Prostate gland (tissue), 2 donors: ENCODE results near the gene SLC6A6.

Experiments used
- CTCF ChIP-seq, 4 experiments: fragments of 200-600 bp in 2 of 4; fragments of 450-650 bp in 2 of 4; sonication (generic) in 2 of 4; IDR thresholded peaks; 1 replicate in 3 of 4; 2 replicates in 1 of 4; pipeline ENCODE4 v1.5.1; 2016 to 2019; ENCODE audit warnings: antibody characterized with exemption in 4 of 4, mild to moderate bottlenecking in 2 of 4, moderate library complexity in 2 of 4
- POLR2AphosphoS5 ChIP-seq: sonication (generic); formaldehyde crosslinking; IDR thresholded peaks from one replicate; pipeline ENCODE4 v1.6.1; 2017; ENCODE audit warnings: antibody characterized with exemption

- TF ChIP-seq POLR2AphosphoS5, result peak; percentile 98
- peak in 3 of 4 experiments; percentile 17 to 52 (median 37) for TF ChIP-seq CTCF (IDR thresholded peaks at IDR 0.05)
Observed at GRCh38 chr3:14452740-14453710, 50.6 kb downstream of the SLC6A6 start.
